LNCaP clone FGC (cell line): ENCODE data around the gene COX7B2.

Experiments used
- DNase-seq: peaks from one replicate; pipeline ENCODE4 v3.0.0-alpha.2; 2011; ENCODE audit warnings: low read depth
- H3K4me3 ChIP-seq: 2 replicates; pipeline ENCODE4 v1.5.1; 2011; ENCODE audit warnings: mild to moderate bottlenecking, low read depth, low read length, control low read depth
- TF ChIP-seq, protein P1 (sequence below): IDR thresholded peaks from 2 replicates; pipeline ENCODE4 v1.5.1; 2012; ENCODE audit warnings: mild to moderate bottlenecking; ENCODE audit not compliant: control insufficient read depth, insufficient read depth; ENCODE audit errors: extremely low read depth

Gene COX7B2

DNA sequence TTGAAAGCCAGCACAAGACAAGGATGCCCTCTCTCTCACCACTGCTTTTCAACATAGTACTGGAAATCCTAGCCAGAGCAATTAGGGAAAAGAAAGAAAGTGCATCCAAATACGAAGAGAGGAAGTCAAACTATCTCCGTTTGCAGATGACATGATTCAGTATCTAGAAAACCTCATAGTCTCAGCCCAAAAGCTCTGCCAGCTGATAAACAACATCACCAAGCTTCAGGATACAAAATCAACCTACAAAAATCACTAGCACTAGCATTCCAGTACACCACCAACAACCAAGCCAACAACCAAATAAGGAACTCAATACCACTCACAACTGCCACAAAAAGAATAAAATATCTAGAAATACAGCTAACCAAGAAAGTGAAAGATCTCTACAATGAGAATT lies 38.6 kb downstream of the COX7B2 start:
- TF ChIP-seq, protein P1, sequence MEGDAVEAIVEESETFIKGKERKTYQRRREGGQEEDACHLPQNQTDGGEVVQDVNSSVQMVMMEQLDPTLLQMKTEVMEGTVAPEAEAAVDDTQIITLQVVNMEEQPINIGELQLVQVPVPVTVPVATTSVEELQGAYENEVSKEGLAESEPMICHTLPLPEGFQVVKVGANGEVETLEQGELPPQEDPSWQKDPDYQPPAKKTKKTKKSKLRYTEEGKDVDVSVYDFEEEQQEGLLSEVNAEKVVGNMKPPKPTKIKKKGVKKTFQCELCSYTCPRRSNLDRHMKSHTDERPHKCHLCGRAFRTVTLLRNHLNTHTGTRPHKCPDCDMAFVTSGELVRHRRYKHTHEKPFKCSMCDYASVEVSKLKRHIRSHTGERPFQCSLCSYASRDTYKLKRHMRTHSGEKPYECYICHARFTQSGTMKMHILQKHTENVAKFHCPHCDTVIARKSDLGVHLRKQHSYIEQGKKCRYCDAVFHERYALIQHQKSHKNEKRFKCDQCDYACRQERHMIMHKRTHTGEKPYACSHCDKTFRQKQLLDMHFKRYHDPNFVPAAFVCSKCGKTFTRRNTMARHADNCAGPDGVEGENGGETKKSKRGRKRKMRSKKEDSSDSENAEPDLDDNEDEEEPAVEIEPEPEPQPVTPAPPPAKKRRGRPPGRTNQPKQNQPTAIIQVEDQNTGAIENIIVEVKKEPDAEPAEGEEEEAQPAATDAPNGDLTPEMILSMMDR = no peak
- H3K4me3 ChIP-seq = no peak overlapping the region
- no peak for DNase-seq

DNA sequence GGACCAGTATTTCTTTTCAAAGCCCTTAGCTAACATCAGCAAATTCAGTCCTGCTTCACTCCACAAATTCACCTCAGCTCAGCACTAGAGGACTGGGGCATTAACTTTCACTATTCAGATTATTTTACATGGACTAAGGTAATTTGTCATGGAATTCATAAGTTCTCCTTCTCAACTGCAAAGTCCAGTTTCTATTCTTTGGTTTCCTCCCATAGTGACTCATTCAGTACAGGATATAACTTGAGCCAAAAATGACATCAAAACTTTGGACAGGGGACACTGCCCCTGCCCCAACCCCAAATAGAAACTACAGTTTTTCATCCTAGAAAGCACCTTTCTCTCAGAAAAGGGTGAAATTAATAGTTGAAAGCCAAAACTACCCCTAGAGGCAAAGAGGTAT lies 52.7 kb downstream of the COX7B2 start:
- H3K4me3 ChIP-seq = no peak overlapping the region
- TF ChIP-seq, protein P1 = no peak
- no peak for DNase-seq

DNA sequence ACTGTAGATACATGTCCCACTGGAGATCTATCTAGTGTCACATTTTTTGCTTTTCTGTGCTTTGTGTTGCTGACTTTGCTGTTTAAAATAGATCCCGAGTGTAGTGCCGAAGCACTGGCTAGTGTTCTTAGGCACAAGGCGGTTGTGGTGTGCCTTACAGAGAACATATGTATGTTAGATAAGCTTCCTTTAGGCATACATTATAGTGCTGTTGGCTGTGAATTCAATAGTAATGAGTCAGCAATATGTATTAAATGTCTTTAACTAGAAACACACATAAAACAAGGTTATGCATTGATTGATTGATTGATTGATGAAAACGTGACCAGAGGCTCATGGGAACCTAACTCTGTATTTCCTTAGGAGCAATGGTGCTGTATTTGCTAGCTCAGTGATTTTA lies 56.2 kb downstream of the COX7B2 start:
- TF ChIP-seq, protein P1 = no peak
- no peak for DNase-seq
- H3K4me3 ChIP-seq = no peak overlapping the region

DNA sequence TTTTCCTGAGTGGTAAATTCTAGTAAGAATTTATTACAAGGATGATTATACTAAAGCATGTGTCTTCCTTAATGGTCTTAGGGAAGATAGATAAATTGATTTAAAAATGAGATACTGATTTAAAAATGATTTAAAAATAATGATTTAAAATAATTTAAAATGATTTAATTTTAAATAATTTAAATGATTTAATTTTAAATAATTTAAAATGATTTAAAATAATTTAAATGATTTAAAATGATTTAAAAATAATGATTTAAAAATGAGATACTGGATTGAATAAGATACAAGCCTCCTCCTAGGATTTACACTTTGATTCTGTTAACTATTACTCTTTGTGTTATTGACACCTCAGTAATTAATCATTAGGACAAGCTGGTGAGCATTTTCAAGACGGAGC lies 59.0 kb downstream of the COX7B2 start:
- DNase-seq = no peak

DNA sequence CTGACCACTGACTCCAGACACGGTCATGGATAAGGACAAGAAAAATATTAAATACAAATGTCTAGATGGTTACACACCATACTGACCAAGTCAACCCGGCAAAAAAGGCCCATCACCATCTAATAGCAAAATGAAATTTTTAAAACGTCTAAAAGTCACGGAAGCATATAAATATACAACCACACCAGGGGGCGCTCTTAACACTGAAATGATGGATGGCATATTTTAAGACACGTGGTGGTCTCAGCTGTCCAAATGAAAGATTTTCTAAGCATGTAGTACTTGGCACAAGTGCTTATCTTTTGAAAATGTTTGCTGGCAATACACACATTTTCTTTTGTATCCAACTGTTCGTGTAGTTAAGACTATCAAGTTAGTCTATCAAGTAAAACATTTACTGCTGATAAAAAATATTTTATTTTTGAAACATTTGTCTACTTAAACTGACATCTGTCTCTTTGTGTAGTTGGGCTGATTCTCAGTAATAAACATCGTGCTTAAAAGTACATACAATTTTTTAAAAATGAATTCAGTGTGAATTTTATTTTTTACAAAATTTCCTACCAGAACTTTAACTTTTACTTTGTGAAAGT lies 64.6 kb downstream of the COX7B2 start:
- H3K4me3 ChIP-seq = no peak overlapping the region
- peak; percentile 10 for DNase-seq
- TF ChIP-seq, protein P1 = peak; percentile 66

More for the DNA sequence above, 59.0 kb downstream of the COX7B2 start:
- no peak overlapping the region for H3K4me3 ChIP-seq
- TF ChIP-seq, protein P1 = no peak

DNA sequence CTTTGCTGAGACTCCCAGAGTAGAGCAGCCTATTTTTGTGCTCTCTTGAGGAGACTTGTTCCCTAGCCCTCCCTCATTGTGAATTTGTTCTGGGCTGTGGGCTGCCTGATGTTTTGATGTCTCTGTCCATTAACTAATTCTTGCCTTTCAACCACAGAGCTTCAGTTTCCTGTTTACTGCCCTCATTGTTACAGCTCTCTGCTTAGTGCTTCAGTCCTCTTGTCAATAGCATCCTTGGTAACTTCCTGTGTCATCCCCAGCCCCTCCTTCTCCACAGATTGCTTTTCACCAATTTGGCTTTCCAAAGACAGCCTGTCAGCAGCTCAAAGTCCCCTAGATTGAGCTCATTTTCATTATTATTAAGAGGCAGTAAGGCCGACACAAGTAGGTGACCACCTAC lies 69.9 kb downstream of the COX7B2 start:
- TF ChIP-seq, protein P1 = no peak
- DNase-seq = no peak
- H3K4me3 ChIP-seq = no peak overlapping the region

DNA sequence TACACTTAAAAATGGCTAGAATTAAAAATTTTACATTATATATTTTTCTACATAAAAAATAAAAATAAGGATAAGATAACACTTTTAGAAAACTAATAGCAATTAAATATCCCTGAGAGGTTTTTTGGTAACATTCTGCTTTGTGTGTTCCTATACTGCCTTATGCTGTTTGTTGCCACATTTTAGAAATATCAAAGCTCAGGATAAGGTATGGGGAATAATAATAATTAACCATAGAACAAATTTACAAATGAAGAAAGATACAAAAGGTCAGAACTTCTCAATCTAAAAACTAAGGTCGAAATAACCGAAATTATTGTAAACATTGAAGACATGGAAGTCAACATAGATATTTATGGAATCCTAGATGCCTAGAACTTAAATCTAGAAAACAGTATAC lies 71.4 kb downstream of the COX7B2 start:
- TF ChIP-seq, protein P1 = no peak
- DNase-seq = no peak
- H3K4me3 ChIP-seq = no peak overlapping the region
